Measurements from ENCODE around the gene TMEM51. TPM values are rescaled to one million over a fixed set of nuclear protein-coding genes. Genes with fewer than 3 reads are reported as not detected.

TMEM51 gene
- total and polyA plus RNA-seq, 2 of the 13 experiments (the other 11 are each of a cell fraction or from before 2014, with no cell fraction given) = 12.2 to 22.3 TPM

GRCh38 chr1:15103906-15104305 lies 49.6 kb upstream of the TMEM51 start:
- Histone ChIP-seq H3K4me2 (ENCODE audit: low read depth, low read length) (no peak overlapping the region), H3K4me1 (ENCODE audit: insufficient read depth, low read length) (no peaks in the 10 kb centered on the region), H4K20me1 (ENCODE audit: insufficient read depth, low read length) (no peaks in the 10 kb centered on the region), H3K9ac (ENCODE audit: insufficient read depth, low read depth, low read length) (no peak overlapping the region), H3K79me2 (ENCODE audit: insufficient read depth, low read length) (no peaks in the 10 kb centered on the region), H3K27me3 (ENCODE audit: control insufficient read depth in 1 of 2, insufficient read depth in 2 of 2, low read length in 2 of 2) (peaks cover 0 to 26% of the 10 kb centered on the region in 2 experiments; a peak in 3 of 5 replicates), H3K9me3 (ENCODE audit: low read length) (no peaks in the 10 kb centered on the region), H3K4me3 (replicated peaks in 1 of 3; ENCODE audit: insufficient read depth in 1 of 3, low read depth in 2 of 3, low read length in 3 of 3) (no peak overlapping the region), H2AFZ (ENCODE audit: low read length) (no peak overlapping the region), H3K36me3 (replicated peaks in 1 of 2; ENCODE audit: control insufficient read depth in 1 of 2, insufficient read depth in 2 of 2, low read length in 2 of 2) (no peaks in the 10 kb centered on the region), H3K27ac (ENCODE audit: extremely low read length, insufficient read depth, low read length) (no peak overlapping the region)
- in situ Hi-C loops (cut with HindIII; ENCODE audit: extremely low pct_ligation_motif_present, low pct_unique_long_range_greater_than_20kb) (no loop called here), intact Hi-C loops (cut with micrococcal nuclease; ENCODE audit: unreplicated experiment) (no loop called here)
- TF ChIP-seq FOXM1 (CRISPR knock-in tag; IDR thresholded peaks at IDR 0.05) (no peak), HNRNPUL1 (IDR thresholded peaks at IDR 0.05; ENCODE audit: low read depth, low read length) (no peak), PHF20 (CRISPR knock-in tag; IDR thresholded peaks at IDR 0.05) (no peak), ZNF138 (CRISPR knock-in tag; IDR thresholded peaks at IDR 0.05; ENCODE audit: low read depth) (no peak), ZNF12 (CRISPR knock-in tag; IDR thresholded peaks at IDR 0.05) (no peak), DDIT3 (CRISPR knock-in tag; IDR thresholded peaks at IDR 0.05) (no peak), TOPORS (CRISPR knock-in tag; IDR thresholded peaks at IDR 0.05) (no peak), GABPA (IDR thresholded peaks at IDR 0.05; ENCODE audit: low read depth, low read length) (no peak), GABPA (CRISPR knock-in tag; IDR thresholded peaks at IDR 0.05; ENCODE audit: low read depth) (no peak), ATF3 (CRISPR knock-in tag; IDR thresholded peaks at IDR 0.05) (no peak), ZNF780A (CRISPR knock-in tag; IDR thresholded peaks at IDR 0.05) (no peak), ZNF674 (CRISPR knock-in tag; IDR thresholded peaks at IDR 0.05; ENCODE audit: low read depth) (no peak), ZGPAT (CRISPR knock-in tag; IDR thresholded peaks at IDR 0.05) (no peak), ZZZ3 (CRISPR knock-in tag; IDR thresholded peaks at IDR 0.05; ENCODE audit: borderline replicate concordance) (no peak), ZNF263 (CRISPR knock-in tag; IDR thresholded peaks at IDR 0.05) (no peak), ZFAT (CRISPR knock-in tag; conservative IDR thresholded peaks at IDR 0.05) (no peak), NCOR1 (IDR thresholded peaks at IDR 0.05; ENCODE audit: borderline replicate concordance, low read length) (no peak), ZBTB3 (CRISPR knock-in tag; IDR thresholded peaks at IDR 0.05; ENCODE audit: borderline replicate concordance, low read depth) (no peak), POLR2AphosphoS5 (IDR thresholded peaks at IDR 0.05; ENCODE audit: low read depth, low read length) (no peak), IKZF1 (IDR thresholded peaks at IDR 0.05) (no peak)
- WGBS (ENCODE audit: low lambda C conversion rate) = 0% methylated on average over 1 of the region's 10 CpGs
- no peak for ATAC-seq
- ChIA-PET POLR2A (no interaction called here), CTCF (ENCODE audit: low intra/inter-chr PET ratio, low total read pairs) (no interaction called here)
- no peak for DNase-seq (ENCODE audit: low spot score)
- BruUV-seq (replicated peaks) = no TSS peak
- FAIRE-seq = no peak
